Measurements from ENCODE around the gene SLC6A6.

SLC6A6 gene

GRCh38 chr3:14488286-14489041 lies 86.1 kb downstream of the SLC6A6 start:
- no peak for DNase-seq

- DNase-seq = no peak
Observed at GRCh38 chr3:14489641-14490040, 87.2 kb downstream of the SLC6A6 start.

GRCh38 chr3:14490255-14490654 lies 87.8 kb downstream of the SLC6A6 start:
- no peak for DNase-seq

GRCh38 chr3:14490831-14491230 lies 88.4 kb downstream of the SLC6A6 start:
- DNase-seq = no peak

GRCh38 chr3:14491396-14492190 lies 89.2 kb downstream of the SLC6A6 start:
- no peak for DNase-seq

- no peak for DNase-seq
Observed at GRCh38 chr3:14492948-14493881, 90.8 kb downstream of the SLC6A6 start.

- DNase-seq = no peak
Observed at GRCh38 chr3:14494279-14494972, 92.0 kb downstream of the SLC6A6 start.

- DNase-seq = no peak
Observed at GRCh38 chr3:14494973-14495300, 92.5 kb downstream of the SLC6A6 start.

GRCh38 chr3:14496351-14496750 lies 93.9 kb downstream of the SLC6A6 start:
- DNase-seq = no peak

GRCh38 chr3:14497321-14497720 lies 94.9 kb downstream of the SLC6A6 start:
- no peak for DNase-seq

- DNase-seq = no peak
Observed at GRCh38 chr3:14502472-14502871, 100.1 kb downstream of the SLC6A6 start.

GRCh38 chr3:14503033-14503705 lies 100.8 kb downstream of the SLC6A6 start:
- no peak for DNase-seq

- DNase-seq = no peak
Observed at GRCh38 chr3:14503706-14504065, 101.3 kb downstream of the SLC6A6 start.

GRCh38 chr3:14505001-14505802 lies 102.8 kb downstream of the SLC6A6 start:
- DNase-seq = no peak

- DNase-seq = no peak
Observed at GRCh38 chr3:14505803-14506500, 103.5 kb downstream of the SLC6A6 start.

- no peak for DNase-seq
Observed at GRCh38 chr3:14506626-14507304, 104.4 kb downstream of the SLC6A6 start.

GRCh38 chr3:14507305-14507741 lies 104.9 kb downstream of the SLC6A6 start:
- DNase-seq = no peak

GRCh38 chr3:14507757-14508504 lies 105.5 kb downstream of the SLC6A6 start:
- no peak for DNase-seq

- no peak for DNase-seq
Observed at GRCh38 chr3:14508505-14508819, 106.1 kb downstream of the SLC6A6 start.
